ENCODE data around the gene RBM19.

DNA sequence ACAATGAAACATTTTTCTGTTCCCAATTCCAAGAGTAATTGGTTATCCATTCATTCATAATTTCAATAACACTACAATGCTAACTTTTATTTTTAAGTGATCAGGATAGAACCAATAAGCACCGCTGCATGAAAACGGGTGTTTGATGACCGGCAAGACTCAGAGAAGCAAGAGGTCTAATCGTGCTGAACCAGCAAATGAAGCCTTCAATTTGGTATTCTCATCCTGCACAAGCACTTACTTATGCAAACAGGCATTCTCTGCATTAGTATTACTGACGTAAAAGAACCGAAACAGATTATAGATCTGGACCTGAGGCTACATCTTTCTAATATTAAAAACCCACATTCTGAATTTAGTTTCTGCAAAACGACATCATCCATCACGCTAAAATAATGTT, 67.7 kb downstream of the RBM19 start:
- no peak for TF ChIP-seq EZH2 (IDR thresholded peaks at IDR 0.05; ENCODE audit: borderline replicate concordance, low read depth, low read length, severe bottlenecking)
- TF ChIP-seq, protein P1, sequence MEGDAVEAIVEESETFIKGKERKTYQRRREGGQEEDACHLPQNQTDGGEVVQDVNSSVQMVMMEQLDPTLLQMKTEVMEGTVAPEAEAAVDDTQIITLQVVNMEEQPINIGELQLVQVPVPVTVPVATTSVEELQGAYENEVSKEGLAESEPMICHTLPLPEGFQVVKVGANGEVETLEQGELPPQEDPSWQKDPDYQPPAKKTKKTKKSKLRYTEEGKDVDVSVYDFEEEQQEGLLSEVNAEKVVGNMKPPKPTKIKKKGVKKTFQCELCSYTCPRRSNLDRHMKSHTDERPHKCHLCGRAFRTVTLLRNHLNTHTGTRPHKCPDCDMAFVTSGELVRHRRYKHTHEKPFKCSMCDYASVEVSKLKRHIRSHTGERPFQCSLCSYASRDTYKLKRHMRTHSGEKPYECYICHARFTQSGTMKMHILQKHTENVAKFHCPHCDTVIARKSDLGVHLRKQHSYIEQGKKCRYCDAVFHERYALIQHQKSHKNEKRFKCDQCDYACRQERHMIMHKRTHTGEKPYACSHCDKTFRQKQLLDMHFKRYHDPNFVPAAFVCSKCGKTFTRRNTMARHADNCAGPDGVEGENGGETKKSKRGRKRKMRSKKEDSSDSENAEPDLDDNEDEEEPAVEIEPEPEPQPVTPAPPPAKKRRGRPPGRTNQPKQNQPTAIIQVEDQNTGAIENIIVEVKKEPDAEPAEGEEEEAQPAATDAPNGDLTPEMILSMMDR (IDR thresholded peaks at IDR 0.05; ENCODE audit: extremely low read depth in 1 of 2, insufficient read depth in 1 of 2, low read depth in 1 of 2, low read length in 2 of 2): no peak
- no peak for TF ChIP-seq GATA2 (IDR thresholded peaks at IDR 0.05; ENCODE audit: insufficient read depth, insufficient read length, low read depth, low read length)
- no peak for TF ChIP-seq MYC (IDR thresholded peaks at IDR 0.05; ENCODE audit: low read depth, low read length)

All from endothelial cell of umbilical vein (primary cell).